Retina (tissue), 1 donor: ENCODE data around the gene SPECC1L.
"Not testable (repeated sequence)": the region's sequence is repeated elsewhere in the genome, so short reads cannot be mapped to it uniquely, and the experiment has no call there.

ENCODE experiments used
- DNase-seq: peaks from one replicate; pipeline ENCODE4 v3.0.0-alpha.2; 2016

The SPECC1L gene, protein sequence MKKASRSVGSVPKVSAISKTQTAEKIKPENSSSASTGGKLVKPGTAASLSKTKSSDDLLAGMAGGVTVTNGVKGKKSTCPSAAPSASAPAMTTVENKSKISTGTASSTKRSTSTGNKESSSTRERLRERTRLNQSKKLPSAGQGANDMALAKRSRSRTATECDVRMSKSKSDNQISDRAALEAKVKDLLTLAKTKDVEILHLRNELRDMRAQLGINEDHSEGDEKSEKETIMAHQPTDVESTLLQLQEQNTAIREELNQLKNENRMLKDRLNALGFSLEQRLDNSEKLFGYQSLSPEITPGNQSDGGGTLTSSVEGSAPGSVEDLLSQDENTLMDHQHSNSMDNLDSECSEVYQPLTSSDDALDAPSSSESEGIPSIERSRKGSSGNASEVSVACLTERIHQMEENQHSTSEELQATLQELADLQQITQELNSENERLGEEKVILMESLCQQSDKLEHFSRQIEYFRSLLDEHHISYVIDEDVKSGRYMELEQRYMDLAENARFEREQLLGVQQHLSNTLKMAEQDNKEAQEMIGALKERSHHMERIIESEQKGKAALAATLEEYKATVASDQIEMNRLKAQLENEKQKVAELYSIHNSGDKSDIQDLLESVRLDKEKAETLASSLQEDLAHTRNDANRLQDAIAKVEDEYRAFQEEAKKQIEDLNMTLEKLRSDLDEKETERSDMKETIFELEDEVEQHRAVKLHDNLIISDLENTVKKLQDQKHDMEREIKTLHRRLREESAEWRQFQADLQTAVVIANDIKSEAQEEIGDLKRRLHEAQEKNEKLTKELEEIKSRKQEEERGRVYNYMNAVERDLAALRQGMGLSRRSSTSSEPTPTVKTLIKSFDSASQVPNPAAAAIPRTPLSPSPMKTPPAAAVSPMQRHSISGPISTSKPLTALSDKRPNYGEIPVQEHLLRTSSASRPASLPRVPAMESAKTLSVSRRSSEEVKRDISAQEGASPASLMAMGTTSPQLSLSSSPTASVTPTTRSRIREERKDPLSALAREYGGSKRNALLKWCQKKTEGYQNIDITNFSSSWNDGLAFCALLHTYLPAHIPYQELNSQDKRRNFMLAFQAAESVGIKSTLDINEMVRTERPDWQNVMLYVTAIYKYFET

GRCh38 chr22:24270556-24271385 lies at the start of gene SPECC1L:
TSS of gene SPECC1L (plus strand) at chr22:24270831. CDS start at chr22:24302232, 31,401 bp downstream.
- DNase-seq = peak; percentile 99

DNA sequence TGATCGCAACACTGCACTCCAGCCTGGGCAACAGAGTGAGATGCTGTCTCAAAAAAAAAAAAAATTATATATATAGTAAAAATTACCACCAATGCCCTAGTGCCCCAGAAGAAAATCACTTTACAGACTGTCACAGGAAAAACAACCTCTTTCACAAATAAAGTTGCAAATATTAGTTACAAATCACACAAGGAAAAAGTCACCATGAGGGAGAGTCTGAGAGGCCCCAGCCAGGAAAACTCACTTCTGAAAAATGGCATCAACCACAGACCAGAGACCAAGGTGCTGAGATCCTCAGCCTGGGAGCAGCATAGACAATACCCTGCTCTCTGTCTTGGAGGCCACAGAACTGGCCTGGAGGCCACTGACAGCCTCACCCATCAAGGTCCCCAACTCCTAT lies 46.2 kb upstream of the SPECC1L start:
- no peak for DNase-seq

DNA sequence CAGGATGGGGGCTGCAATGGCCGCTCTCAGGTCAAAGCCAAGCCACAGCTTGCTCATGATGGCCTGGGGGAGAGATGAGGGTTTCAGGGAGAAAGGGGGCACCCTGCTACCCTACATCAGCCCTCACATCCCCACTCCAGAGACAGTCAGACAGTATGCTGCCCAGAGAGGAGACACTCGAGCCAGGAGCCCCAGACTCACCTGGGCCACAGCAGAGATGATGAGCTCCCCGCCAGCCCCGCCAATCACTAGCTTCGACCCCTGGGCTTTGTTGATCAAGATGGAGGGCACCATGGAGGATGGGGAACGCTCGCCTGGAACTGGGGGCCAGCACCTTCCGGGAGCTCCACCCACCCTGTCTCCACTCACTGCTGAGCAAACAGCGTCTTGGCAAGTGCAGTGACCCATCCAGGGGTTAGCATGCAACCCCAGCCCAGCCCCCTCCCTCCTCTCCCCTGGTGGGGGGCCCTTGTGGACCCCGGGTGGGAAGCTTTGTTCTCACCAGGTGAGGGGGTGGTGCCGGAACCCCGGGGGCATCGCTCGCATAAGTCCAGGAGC lies 45.5 kb upstream of the SPECC1L start:
- no peak for DNase-seq

GRCh38 chr22:24225951-24226350 lies 44.7 kb upstream of the SPECC1L start:
- DNase-seq = no peak

DNA sequence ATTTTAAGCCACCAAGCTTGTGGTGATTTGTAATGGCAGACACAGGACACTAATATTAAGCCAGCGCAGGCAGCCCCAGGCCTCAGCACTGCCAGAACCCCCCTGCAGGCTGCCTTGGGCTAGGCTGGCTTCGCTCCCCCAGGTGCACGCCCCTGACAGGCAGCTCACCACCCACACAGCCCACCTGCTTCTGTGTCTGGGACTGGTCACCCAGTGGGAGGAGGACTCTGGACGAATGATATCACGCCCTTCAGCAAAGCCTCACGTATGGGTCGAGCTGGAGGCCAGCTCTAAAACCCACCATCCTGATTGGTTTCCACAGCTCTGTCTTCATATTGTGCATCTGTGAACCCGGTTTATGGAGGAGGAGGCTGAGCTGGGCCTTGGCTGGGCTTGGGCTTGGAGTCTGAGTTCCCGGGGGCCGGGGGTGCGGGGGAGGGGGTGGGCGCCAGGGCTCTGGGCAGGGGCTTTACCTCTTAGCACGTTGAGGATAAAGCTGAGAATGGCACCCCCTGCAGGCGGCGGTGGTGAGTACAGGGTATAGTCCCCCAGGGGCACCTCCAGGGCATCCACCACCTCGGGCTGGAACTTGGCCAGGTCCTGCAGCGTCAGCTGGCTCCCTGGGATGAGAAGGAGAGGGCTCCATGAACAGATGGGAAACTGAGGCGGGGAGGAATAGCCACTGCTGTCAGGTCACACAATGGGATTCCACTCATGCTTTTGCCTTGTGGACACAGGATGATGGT lies 39.5 kb upstream of the SPECC1L start:
- DNase-seq = no peak

DNA sequence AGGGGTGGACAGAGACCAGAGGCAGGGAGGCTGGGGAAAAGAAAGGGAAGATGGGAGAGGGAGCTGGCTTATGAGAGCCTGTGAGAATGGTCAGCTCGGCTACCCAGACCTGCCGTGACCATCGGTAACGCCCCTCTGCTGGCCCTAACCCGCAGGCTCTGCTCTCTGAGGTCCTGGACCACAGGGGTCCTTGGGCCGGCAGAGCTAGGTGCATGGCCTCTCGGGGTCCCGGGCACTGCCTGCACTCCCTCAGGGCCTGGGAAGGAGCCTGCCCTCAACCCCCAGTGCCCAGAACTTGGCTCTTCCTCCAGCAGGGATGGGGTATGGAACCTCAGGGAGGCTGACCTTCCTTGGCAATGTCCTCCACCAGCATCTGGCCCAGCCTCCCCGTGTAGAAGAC lies 38.9 kb upstream of the SPECC1L start:
- no peak for DNase-seq

DNA sequence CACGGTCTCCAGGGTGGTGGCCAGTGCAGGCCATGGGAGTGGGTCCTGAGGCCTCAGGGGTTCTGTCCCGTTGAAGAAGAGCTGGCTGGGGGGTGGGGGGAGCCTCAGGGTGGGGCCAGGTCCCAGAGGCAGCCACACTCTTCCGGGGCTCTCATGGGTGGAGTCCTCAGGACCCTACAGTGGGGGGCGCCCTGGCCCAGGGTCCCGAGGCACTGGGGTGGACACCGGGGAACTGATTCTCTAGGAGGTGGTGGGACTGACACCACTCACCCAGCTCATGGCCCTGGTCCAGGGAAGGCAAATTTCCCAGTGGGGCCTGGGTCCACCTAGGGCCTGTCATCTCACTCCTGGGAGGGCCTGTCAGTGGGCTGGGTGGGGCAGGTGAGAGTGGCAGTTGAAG lies 38.5 kb upstream of the SPECC1L start:
- DNase-seq = no peak

DNA sequence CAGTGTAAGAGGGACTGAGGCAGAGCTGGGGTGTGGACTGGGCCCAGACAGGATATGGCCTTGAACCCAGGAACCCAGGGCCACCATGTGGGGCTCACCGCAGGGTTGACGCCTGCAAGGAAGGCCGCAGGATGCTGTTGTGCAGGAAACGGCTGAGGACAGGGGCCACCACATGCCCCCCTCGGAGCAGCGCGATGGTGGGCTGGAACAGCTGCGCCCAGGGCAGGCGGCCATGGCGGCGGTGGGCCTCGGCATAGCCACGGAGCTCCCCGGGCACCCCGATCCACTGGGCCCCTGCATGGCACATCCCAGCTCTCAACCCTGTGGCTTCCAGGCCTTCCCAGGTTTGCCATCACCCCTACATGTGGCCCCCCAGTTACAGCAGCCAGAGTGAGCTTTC lies 37.9 kb upstream of the SPECC1L start:
- no peak for DNase-seq

GRCh38 chr22:24233235-24233634 lies 37.4 kb upstream of the SPECC1L start:
- no peak for DNase-seq

- DNase-seq = no peak
Observed at GRCh38 chr22:24233816-24234215, 36.8 kb upstream of the SPECC1L start.

GRCh38 chr22:24235315-24235714 lies 35.3 kb upstream of the SPECC1L start:
- DNase-seq = no peak

- no peak for DNase-seq
Observed at GRCh38 chr22:24236656-24237055, 34.0 kb upstream of the SPECC1L start.

- not testable (repeated sequence) for DNase-seq
Observed at GRCh38 chr22:24238101-24238694, 32.4 kb upstream of the SPECC1L start.

DNA sequence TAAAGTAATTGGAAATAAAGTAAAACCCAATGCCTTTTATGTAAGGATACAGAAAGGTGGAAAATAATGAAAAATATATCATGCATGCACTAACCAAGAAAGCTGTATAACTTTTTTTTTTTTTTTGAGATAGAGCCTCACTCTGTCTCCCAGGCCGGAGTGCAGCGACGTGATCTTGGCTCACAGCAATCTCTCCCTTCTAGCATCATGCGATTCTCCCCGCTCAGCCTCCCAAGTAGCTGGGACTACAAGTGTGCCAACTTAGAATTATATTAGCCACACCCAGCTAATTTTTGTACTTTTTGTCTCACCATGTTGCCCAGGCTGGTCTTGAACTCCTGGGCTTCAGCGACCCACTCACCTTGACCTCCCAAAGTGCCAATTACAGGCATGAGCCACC lies 30.2 kb upstream of the SPECC1L start:
- no peak for DNase-seq

DNA sequence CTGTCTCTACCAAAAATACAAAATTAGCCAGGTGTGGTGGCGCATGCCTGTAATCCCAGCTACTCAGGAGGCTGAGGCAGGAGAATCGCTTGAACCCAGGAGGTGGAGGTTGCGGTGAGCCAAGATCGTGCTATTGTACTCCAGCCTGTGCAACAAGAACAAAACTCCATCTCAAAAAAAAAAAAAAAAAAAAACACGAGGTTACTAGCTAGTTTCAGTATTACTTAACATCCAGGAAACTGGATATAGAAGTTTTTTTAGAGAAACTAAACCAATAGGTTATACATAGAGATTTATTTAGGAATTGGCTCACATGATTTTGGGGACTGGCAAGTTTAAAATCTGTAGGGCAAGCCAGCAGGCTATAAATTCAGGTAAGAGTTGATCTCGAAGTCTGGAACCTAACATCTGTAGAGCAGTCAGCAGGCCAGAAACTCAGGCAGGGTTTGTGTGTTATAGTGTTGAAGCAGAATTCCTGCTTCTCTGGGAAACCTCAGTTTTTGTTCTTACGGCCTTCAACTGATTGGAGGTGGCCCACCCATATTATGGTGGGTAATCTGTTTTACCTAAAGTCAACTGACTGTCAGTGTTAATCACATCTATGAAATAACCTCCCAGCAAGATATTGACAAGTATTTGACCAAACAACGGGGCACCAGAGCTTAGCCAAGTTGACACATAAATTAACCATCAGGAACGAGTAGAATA lies 29.5 kb upstream of the SPECC1L start:
- not testable (repeated sequence) for DNase-seq

DNA sequence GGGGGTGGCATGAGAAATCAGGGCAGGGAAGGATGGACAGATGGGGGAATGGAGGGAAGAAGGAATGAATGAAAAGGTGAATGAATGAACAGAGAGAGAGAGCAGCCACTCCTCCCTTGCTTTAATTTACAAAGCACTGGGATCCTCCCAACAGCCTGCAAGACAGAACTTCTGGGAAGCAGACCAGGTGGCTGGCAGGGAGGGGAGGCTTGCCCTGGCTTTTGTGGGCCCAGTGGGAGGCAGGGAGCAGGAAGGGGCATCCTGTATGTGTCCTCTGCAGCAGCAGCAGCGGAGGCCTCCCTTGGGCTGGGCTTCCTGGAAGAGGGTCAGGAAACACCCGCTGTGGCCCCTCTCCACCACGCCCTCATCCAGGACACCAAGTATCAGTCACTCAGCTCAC lies 27.2 kb upstream of the SPECC1L start:
- not testable (repeated sequence) for DNase-seq

DNA sequence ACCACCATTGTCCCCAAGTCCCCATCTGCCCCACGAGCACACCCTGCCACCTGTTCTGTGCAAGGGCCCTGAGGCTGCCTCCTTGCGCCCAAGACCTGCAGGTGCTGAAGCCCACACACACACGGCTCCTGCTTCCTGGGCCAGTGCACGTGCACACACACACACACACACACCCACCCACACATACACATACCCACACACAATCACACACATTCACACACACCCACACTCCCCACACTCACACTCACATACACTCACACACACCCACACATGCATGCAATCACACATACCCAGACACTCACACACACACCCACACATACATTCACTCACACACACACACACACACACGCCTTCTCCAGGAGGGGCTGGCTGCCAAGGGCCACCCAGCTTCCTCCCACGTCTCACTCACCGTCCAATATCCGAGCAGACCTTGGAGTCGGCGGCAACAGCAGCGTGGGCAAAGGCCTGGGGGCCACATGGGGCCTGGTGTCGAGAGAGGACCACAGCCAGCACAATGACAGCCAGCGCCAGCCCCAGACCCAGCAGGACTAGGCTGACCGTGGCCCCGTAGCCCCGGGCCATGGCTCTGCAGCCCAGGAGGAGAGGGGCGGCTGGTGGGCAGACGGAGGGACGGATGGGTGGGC lies 26.4 kb upstream of the SPECC1L start:
- no peak for DNase-seq

GRCh38 chr22:24245030-24245431 lies 25.6 kb upstream of the SPECC1L start, which contains the start of gene GGT5:
TSS of gene GGT5 (minus strand) at chr22:24245082. CDS start at chr22:24244725, 357 bp downstream.
- DNase-seq = not testable (repeated sequence)
